ENCODE data around the gene TBC1D22A. TPM values are rescaled to one million over a fixed set of nuclear protein-coding genes. Genes with fewer than 3 reads are reported as not detected.

Gene TBC1D22A
- total and polyA plus RNA-seq, 2 experiments from 2014 or later = 9.6 to 13.3 TPM

DNA sequence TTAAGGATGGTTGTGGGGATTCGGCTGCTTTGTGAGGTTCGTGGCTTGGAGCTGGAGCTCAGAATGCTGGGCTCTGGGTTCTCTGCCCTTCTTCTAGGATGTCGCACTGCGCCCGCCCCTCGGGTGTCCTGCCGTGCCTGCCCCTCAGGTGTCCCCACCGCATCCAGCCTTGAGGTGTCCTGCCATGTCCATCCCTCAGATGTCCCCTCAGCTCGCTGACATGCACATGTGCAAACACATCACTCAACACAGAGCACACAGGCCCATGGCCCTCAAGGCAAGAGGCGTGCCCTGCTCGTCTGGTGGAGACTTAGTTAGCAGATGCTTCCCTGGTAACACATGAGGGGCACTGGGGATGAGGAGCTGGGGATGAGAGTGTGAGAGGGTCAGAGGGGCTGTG, 359.3 kb downstream of the TBC1D22A start (continued):
- TF ChIP-seq, protein P1, sequence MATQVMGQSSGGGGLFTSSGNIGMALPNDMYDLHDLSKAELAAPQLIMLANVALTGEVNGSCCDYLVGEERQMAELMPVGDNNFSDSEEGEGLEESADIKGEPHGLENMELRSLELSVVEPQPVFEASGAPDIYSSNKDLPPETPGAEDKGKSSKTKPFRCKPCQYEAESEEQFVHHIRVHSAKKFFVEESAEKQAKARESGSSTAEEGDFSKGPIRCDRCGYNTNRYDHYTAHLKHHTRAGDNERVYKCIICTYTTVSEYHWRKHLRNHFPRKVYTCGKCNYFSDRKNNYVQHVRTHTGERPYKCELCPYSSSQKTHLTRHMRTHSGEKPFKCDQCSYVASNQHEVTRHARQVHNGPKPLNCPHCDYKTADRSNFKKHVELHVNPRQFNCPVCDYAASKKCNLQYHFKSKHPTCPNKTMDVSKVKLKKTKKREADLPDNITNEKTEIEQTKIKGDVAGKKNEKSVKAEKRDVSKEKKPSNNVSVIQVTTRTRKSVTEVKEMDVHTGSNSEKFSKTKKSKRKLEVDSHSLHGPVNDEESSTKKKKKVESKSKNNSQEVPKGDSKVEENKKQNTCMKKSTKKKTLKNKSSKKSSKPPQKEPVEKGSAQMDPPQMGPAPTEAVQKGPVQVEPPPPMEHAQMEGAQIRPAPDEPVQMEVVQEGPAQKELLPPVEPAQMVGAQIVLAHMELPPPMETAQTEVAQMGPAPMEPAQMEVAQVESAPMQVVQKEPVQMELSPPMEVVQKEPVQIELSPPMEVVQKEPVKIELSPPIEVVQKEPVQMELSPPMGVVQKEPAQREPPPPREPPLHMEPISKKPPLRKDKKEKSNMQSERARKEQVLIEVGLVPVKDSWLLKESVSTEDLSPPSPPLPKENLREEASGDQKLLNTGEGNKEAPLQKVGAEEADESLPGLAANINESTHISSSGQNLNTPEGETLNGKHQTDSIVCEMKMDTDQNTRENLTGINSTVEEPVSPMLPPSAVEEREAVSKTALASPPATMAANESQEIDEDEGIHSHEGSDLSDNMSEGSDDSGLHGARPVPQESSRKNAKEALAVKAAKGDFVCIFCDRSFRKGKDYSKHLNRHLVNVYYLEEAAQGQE (IDR thresholded peaks at IDR 0.05; ENCODE audit: unreplicated experiment) = no peak
- TF ChIP-seq ZNF114 (CRISPR knock-in tag; IDR thresholded peaks at IDR 0.05) = no peak
- TF ChIP-seq, protein P2, sequence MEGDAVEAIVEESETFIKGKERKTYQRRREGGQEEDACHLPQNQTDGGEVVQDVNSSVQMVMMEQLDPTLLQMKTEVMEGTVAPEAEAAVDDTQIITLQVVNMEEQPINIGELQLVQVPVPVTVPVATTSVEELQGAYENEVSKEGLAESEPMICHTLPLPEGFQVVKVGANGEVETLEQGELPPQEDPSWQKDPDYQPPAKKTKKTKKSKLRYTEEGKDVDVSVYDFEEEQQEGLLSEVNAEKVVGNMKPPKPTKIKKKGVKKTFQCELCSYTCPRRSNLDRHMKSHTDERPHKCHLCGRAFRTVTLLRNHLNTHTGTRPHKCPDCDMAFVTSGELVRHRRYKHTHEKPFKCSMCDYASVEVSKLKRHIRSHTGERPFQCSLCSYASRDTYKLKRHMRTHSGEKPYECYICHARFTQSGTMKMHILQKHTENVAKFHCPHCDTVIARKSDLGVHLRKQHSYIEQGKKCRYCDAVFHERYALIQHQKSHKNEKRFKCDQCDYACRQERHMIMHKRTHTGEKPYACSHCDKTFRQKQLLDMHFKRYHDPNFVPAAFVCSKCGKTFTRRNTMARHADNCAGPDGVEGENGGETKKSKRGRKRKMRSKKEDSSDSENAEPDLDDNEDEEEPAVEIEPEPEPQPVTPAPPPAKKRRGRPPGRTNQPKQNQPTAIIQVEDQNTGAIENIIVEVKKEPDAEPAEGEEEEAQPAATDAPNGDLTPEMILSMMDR (conservative IDR thresholded peaks at IDR 0.05; ENCODE audit: low read depth in 2 of 2) = no peak
- TF ChIP-seq EZH2 (IDR thresholded peaks at IDR 0.05; ENCODE audit: low read depth, unreplicated experiment) = no peak
- no peak for TF ChIP-seq NANOG (IDR thresholded peaks at IDR 0.05; ENCODE audit: borderline replicate concordance)
- TF ChIP-seq STAT1 (IDR thresholded peaks at IDR 0.05; ENCODE audit: unreplicated experiment) = no peak
- TF ChIP-seq, protein P3, sequence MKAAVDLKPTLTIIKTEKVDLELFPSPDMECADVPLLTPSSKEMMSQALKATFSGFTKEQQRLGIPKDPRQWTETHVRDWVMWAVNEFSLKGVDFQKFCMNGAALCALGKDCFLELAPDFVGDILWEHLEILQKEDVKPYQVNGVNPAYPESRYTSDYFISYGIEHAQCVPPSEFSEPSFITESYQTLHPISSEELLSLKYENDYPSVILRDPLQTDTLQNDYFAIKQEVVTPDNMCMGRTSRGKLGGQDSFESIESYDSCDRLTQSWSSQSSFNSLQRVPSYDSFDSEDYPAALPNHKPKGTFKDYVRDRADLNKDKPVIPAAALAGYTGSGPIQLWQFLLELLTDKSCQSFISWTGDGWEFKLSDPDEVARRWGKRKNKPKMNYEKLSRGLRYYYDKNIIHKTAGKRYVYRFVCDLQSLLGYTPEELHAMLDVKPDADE (IDR thresholded peaks at IDR 0.05) = no peak
- TF ChIP-seq CREB1 (CRISPR knock-in tag; IDR thresholded peaks at IDR 0.05; ENCODE audit: low read depth) = no peak
- TF ChIP-seq JUNB (IDR thresholded peaks at IDR 0.05; ENCODE audit: unreplicated experiment) = no peak
- TF ChIP-seq EZH2phosphoT487 (IDR thresholded peaks at IDR 0.05; ENCODE audit: unreplicated experiment) = no peak

DNA sequence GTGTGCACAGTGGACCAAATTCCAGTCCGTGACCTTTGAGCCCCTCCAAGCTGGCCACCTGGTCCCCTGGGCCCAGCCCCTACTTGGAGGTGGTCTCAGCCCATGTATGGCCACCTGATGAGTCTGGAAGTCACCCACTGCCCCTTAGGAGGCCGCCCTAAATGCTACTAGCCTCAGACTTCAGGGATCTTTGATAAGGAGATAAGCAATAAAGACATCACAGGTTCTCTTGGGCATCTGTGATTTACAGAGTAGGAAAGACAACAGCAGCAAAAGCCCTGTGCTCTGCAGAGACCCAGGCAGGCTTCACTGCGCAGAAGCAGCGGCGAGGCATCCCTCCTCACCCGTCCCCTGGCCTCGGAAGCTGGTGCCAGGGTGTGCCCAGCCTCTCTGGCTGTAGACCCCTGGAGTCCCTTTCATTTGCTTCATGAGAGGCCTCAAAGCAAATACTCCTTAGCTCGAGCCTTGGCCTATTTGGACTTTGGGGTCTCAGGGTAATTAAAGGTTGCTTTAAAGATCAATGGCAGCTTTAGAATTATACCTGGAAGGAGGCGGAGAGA, 360.1 kb downstream of the TBC1D22A start:
- Histone ChIP-seq H3K9me2 (ENCODE audit: insufficient read depth) (no peaks in the 10 kb centered on the region), H4K20me1 (replicated peaks; ENCODE audit: insufficient read depth) (no peaks in the 10 kb centered on the region), H3K27ac (ENCODE audit: low read depth) (no peak overlapping the region), H3K4me1 (ENCODE audit: insufficient read depth) (no peaks in the 10 kb centered on the region), H3K36me3 (ENCODE audit: insufficient read depth) (no peaks in the 10 kb centered on the region), H3K79me2 (replicated peaks; ENCODE audit: insufficient read depth) (no peaks in the 10 kb centered on the region), H3K4me2 (no peak overlapping the region), H2AFZ (no peak overlapping the region), H3K27me3 (ENCODE audit: insufficient read depth) (no peaks in the 10 kb centered on the region), H3F3A (replicated peaks; ENCODE audit: low read depth) (no peaks in the 10 kb centered on the region), H3K4me3 (no peak overlapping the region)
- no peak overlapping the region for H3K27ac Mint-ChIP-seq
- H3K9me3 Mint-ChIP-seq = no peaks in the 10 kb centered on the region; the same call in 2 of the 3 replicates
- no peak for ATAC-seq
- H3K36me3 Mint-ChIP-seq (ENCODE audit: low read depth) = no peaks in the 10 kb centered on the region; the same call in 2 of the 3 replicates
- H3K27me3 Mint-ChIP-seq (ENCODE audit: insufficient read depth, low read depth, poor library complexity) = peaks cover 9% of the 10 kb centered on the region
- TF ChIP-seq STAT1 (IDR thresholded peaks at IDR 0.05; ENCODE audit: unreplicated experiment) (no peak), ZNF331 (CRISPR knock-in tag; IDR thresholded peaks at IDR 0.05; ENCODE audit: low read depth) (no peak), JUNB (IDR thresholded peaks at IDR 0.05; ENCODE audit: unreplicated experiment) (no peak)
- TF ChIP-seq, protein P3 (IDR thresholded peaks at IDR 0.05) = no peak
- H3K4me3 Mint-ChIP-seq = no peak overlapping the region
- no peak for DNase-seq (ENCODE audit: low spot score)
- H3K4me1 Mint-ChIP-seq = peaks cover 14% of the 10 kb centered on the region
